HEK293 (cell line): Measurements from ENCODE around the gene SLC35F3.

Source experiments
- CTCF ChIA-PET: fragments of 350-600 bp; formaldehyde crosslinking; extraction: SDS; loops from one replicate; lab custom pipeline; 2021; ENCODE audit warnings: antibody characterized with exemption; lab: Yijun Ruan, JAX
- POLR2A ChIA-PET: fragments of 300-600 bp; formaldehyde crosslinking; extraction: SDS; loops from one replicate; lab custom pipeline; 2020; ENCODE audit warnings: antibody characterized with exemption, inconsistent platforms; lab: Yijun Ruan, JAX
- H3K27ac ChIP-seq: fragments of 200-500 bp; sonication (Bioruptor generic); 2 replicates; pipeline ENCODE4 v1.5.1; 2014; ENCODE audit warnings: low read depth, low read length, control low read depth, inconsistent platforms; ENCODE audit errors: extremely low read depth
- H3K36me3 ChIP-seq, 2 experiments: fragments of 200-500 bp in 1 of 2; sonication (Bioruptor generic) in 1 of 2; 1 replicate in 1 of 2; 2 replicates in 1 of 2; pipeline ENCODE4 v1.5.1; 2014 to 2017; ENCODE audit warnings: inconsistent platforms in 2 of 2, low read length in 2 of 2; ENCODE audit not compliant: control insufficient read depth in 2 of 2, insufficient read depth in 1 of 2
- H3K4me1 ChIP-seq: fragments of 200-500 bp; sonication (Bioruptor generic); 2 replicates; pipeline ENCODE4 v1.5.1; 2014; ENCODE audit warnings: mild to moderate bottlenecking, low read length, inconsistent platforms; ENCODE audit not compliant: control insufficient read depth, insufficient read depth
- H3K4me3 ChIP-seq: 2 replicates; pipeline ENCODE4 v1.5.1; 2011; ENCODE audit warnings: low read depth, mild to moderate bottlenecking, control low read depth, low read length, moderate library complexity
- H3K9me3 ChIP-seq: fragments of 200-500 bp; sonication (Bioruptor generic); 2 replicates; pipeline ENCODE4 v1.5.1; 2014; ENCODE audit warnings: low read depth, low read length, inconsistent platforms; ENCODE audit not compliant: control insufficient read depth, insufficient read depth
- BCL11A ChIP-seq: fragments of 450-650 bp; formaldehyde crosslinking; IDR thresholded peaks from 2 replicates; pipeline ENCODE4 v1.5.1; 2016; ENCODE audit warnings: low read depth, missing biosample characterization, missing genetic modification characterization
- GFI1B ChIP-seq: fragments of 450-650 bp; formaldehyde crosslinking; IDR thresholded peaks from 2 replicates; pipeline ENCODE4 v1.5.1; 2016; ENCODE audit warnings: missing biosample characterization, missing genetic modification characterization
- GLI2 ChIP-seq: fragments of 450-650 bp; formaldehyde crosslinking; IDR thresholded peaks from 2 replicates; pipeline ENCODE4; 2017; ENCODE audit warnings: missing biosample characterization, missing genetic modification characterization, low read depth, borderline replicate concordance
- REPIN1 ChIP-seq: fragments of 450-650 bp; formaldehyde crosslinking; IDR thresholded peaks from 2 replicates; pipeline ENCODE4 v1.5.1; 2017; ENCODE audit warnings: missing biosample characterization, missing genetic modification characterization, low read depth
- SCRT1 ChIP-seq: fragments of 450-650 bp; formaldehyde crosslinking; IDR thresholded peaks from 2 replicates; pipeline ENCODE4 v1.5.1; 2016; ENCODE audit warnings: missing biosample characterization, missing genetic modification characterization, borderline replicate concordance
- TSHZ1 ChIP-seq: fragments of 450-650 bp; formaldehyde crosslinking; IDR thresholded peaks from 2 replicates; pipeline ENCODE4 v1.5.1; 2016; ENCODE audit warnings: missing biosample characterization, missing genetic modification characterization, borderline replicate concordance
- ZBTB1 ChIP-seq: fragments of 450-650 bp; formaldehyde crosslinking; IDR thresholded peaks from 2 replicates; pipeline ENCODE4 v1.5.1; 2016; ENCODE audit warnings: missing biosample characterization, missing genetic modification characterization
- ZIC2 ChIP-seq: fragments of 450-650 bp; formaldehyde crosslinking; IDR thresholded peaks from 2 replicates; pipeline ENCODE4 v1.5.1; 2016; ENCODE audit warnings: missing biosample characterization, missing genetic modification characterization
- ZNF335 ChIP-seq: fragments of 450-650 bp; formaldehyde crosslinking; conservative IDR thresholded peaks from 2 replicates; pipeline ENCODE4 v1.5.1; 2016; ENCODE audit warnings: missing biosample characterization, missing genetic modification characterization
- ZNF548 ChIP-seq: fragments of 450-650 bp; formaldehyde crosslinking; IDR thresholded peaks from 2 replicates; pipeline ENCODE4 v1.5.1; 2016; ENCODE audit warnings: missing biosample characterization, missing genetic modification characterization
- ZNF624 ChIP-seq: fragments of 450-650 bp; formaldehyde crosslinking; IDR thresholded peaks from 2 replicates; pipeline ENCODE4 v1.5.1; 2017; ENCODE audit warnings: missing biosample characterization, missing genetic modification characterization
- ZNF837 ChIP-seq: fragments of 450-650 bp; formaldehyde crosslinking; IDR thresholded peaks from 2 replicates; pipeline ENCODE4 v1.5.1; 2016; ENCODE audit warnings: missing biosample characterization, missing genetic modification characterization
- ZSCAN16 ChIP-seq: fragments of 450-650 bp; formaldehyde crosslinking; IDR thresholded peaks from 2 replicates; pipeline ENCODE4 v1.5.1; 2016; ENCODE audit warnings: missing biosample characterization, missing genetic modification characterization
- TF ChIP-seq, protein P1 (sequence below): fragments of 450-650 bp; formaldehyde crosslinking; IDR thresholded peaks from 2 replicates; pipeline ENCODE4 v1.5.1; 2016; ENCODE audit warnings: missing biosample characterization, missing genetic modification characterization, low read depth

SLC35F3 gene

GRCh38 chr1:234373064-234373958 is 468.8 kb downstream of the SLC35F3 start, which contains the start of gene COA6 (continued):
- TF ChIP-seq, protein P1, sequence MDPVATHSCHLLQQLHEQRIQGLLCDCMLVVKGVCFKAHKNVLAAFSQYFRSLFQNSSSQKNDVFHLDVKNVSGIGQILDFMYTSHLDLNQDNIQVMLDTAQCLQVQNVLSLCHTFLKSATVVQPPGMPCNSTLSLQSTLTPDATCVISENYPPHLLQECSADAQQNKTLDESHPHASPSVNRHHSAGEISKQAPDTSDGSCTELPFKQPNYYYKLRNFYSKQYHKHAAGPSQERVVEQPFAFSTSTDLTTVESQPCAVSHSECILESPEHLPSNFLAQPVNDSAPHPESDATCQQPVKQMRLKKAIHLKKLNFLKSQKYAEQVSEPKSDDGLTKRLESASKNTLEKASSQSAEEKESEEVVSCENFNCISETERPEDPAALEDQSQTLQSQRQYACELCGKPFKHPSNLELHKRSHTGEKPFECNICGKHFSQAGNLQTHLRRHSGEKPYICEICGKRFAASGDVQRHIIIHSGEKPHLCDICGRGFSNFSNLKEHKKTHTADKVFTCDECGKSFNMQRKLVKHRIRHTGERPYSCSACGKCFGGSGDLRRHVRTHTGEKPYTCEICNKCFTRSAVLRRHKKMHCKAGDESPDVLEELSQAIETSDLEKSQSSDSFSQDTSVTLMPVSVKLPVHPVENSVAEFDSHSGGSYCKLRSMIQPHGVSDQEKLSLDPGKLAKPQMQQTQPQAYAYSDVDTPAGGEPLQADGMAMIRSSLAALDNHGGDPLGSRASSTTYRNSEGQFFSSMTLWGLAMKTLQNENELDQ (tag by site-specific recombination) = no peak
- TF ChIP-seq ZNF624 (tag by site-specific recombination) (0 out of 2 replicates have a peak, but pooled peaks have one; percentile 82), ZNF548 (no peak), ZBTB1 (tag by site-specific recombination) (no peak), TSHZ1 (tag by site-specific recombination) (peak; percentile 75; the same call in 1 of the 2 replicates), REPIN1 (tag by site-specific recombination) (peak; percentile 28), GLI2 (tag by site-specific recombination) (no peak)

GRCh38 chr1:234373959-234374254 is 469.4 kb downstream of the SLC35F3 start:
- H3K9me3 ChIP-seq = no peaks in the 10 kb centered on the region
- ChIA-PET CTCF (interaction anchor here (0.6 to 2.6 kb wide), 9 partner anchors 10 to 933 kb away, joined by 3 to 13 read pairs (median 4); no protein-coding TSS in a partner anchor), POLR2A (interaction anchor here (0.6 to 2.3 kb wide), 23 partner anchors 10 to 1343 kb away, joined by 3 to 16 read pairs (median 4); partner anchors contain the start of genes B3GALNT2 and TARBP1)
- H3K4me1 ChIP-seq = no peaks in the 10 kb centered on the region
- peak overlapping the region; percentile 85 for H3K27ac ChIP-seq
- H3K4me3 ChIP-seq = peak overlapping the region; percentile 95
- H3K36me3 ChIP-seq = peaks cover 24 to 39% of the 10 kb centered on the region in 2 experiments
- TF ChIP-seq ZSCAN16 (tag by site-specific recombination) (peak; percentile 98; the same call in 1 of the 2 replicates), ZNF335 (tag by site-specific recombination) (peak; percentile 70), GFI1B (tag by site-specific recombination) (peak; percentile 4; the same call in 1 of the 2 replicates), SCRT1 (tag by site-specific recombination) (no peak), BCL11A (tag by site-specific recombination) (0 out of 2 replicates have a peak, but pooled peaks have one; percentile 6), ZNF837 (tag by site-specific recombination) (no peak), ZIC2 (tag by site-specific recombination) (peak; percentile 78)
